GM21381 (cell line): ENCODE data around the gene CTAG2.
"Not testable (repeated sequence)": the region's sequence is repeated elsewhere in the genome, so short reads cannot be mapped to it uniquely, and the experiment has no call there.

Source experiments
- ATAC-seq: cut with Tn5 transposase; IDR thresholded peaks from one replicate; pipeline ENCODE4 v1.9.1; 2021; ENCODE audit warnings: mild to moderate bottlenecking, moderate library complexity; ENCODE audit not compliant: unreplicated experiment

Gene CTAG2

DNA sequence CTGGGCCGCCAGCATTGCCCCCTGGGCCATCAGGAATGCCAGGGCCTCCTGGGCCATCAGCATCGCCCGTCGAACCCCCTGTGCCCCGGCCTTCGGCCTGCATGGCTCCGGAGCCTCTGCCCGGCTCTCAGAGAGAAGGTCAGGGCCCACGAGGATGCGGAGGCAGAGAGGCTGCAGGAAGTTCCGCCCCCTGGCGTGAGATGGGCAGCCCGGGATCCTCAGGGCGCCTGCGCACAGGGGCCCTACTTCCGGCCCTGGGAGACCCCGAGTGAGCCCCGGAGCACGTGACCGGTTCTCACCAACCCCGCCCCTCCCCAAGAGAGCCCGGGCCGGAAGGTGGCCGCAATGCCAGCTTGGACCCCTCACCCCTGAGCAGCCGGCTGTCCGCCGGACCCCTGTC lies at the start of gene CTAG2:
Gene CTAG2 (minus strand): TSS at position 167 of the 400 bp plus-strand sequence. CDS start 64 bp downstream, at position 103.
- ATAC-seq = not testable (repeated sequence)

DNA sequence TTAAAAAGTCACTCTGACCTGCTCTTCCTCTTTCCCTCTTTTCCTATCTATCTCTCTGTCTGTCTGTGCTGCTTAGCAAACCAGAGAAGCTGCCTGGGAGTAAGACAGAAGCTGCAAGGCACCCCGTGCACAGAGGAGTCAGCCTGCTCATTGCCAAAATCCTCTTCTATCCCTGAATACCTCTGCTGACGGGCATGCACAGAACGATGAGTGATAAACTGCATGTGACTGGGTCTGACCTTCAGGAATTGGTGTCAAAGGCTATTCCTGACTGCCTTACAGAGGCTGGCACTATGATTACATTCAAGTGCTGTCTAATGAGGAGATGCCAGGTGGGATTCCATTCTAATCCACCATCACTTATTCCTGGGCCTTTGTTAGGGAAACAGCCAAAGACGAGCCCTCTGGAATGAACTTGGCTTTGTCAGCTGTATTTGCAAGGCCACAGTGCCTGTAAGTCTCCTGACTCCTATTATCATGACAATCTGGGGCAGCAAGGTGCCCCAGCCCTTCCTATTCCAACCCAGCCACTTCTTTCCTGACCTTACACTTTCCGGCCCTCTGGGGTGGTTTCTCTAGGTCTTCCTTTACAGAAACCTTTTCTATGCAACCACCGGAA lies 45.4 kb upstream of the CTAG2 start:
- ATAC-seq = no peak

DNA sequence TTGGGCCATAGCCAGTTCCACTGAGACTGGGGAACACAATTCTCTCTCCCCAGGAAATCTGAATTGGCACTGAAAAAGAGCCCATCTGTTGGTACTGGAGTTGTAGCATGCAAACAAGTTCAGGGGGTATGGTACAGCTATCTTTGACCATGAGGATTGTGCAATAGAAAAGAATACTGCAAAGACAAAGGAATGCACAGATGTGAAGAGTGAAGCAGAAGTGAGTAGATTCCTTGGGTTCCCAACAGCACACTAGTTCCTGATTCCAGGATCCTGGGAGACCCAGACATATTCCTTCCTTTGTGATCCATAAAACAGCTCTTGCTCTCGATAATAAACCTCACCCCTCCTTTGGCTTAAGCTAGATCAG lies 43.3 kb upstream of the CTAG2 start:
- no peak for ATAC-seq

GRCh38 chrX:154695911-154696675 lies 42.7 kb upstream of the CTAG2 start:
- no peak for ATAC-seq

- no peak for ATAC-seq
Measured at GRCh38 chrX:154693394-154693793, 40.0 kb upstream of the CTAG2 start.

DNA sequence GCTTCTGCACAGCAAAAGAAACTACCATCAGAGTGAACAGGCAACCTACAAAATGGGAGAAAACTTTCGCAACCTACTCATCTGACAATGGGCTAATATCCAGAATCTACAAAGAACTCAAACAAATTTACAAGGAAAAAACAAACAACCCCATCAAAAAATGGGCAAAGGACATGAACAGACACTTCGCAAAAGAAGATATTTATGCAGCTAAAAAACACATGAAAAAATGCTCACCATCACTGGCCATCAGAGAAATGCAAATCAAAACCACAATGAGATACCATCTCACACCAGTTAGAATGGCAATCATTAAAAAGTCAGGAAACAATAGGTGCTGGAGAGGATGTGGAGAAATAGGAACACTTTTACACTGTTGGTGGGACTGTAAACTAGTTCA lies 37.1 kb upstream of the CTAG2 start:
- ATAC-seq = not testable (repeated sequence)

DNA sequence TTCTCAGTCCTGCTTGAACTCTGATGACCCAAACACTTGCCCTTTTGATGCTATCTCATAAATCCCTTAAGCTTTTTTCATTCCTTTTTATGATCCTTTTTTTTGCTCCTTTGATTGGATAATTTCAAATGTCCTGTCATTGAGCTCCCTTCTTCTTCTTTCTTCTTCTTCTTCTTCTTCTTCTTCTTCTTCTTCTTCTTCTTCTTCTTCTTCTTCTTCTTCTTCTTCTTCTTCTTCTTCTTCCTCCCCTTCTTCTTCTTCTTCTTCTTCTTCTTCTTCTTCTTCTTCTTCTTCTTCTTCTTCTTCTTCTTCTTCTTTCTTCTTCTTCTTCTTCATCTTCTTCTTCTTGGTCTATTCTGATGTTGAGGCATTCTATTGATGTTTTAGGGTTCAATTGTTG lies 18.7 kb upstream of the CTAG2 start:
- ATAC-seq = not testable (repeated sequence)

DNA sequence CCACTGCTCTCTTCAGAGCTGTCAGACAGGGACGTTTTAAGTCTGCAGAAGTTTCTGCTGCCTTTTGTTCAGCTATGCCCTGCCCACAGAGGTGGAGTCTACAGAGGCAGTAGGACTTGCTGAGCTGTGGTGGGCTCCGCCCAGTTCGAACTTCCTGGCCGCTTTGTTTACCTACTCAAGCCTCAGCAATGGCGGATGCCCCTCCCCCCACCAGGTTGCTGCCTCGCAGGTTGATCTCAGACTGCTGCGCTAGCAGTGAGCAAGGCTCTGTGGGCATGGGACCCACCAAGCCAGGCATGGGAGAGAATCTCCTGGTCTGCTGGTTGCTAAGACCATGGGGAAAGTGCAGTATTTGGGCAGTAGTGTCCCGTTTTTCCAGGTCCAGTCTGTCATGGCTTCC lies 17.5 kb upstream of the CTAG2 start:
- ATAC-seq = not testable (repeated sequence)

DNA sequence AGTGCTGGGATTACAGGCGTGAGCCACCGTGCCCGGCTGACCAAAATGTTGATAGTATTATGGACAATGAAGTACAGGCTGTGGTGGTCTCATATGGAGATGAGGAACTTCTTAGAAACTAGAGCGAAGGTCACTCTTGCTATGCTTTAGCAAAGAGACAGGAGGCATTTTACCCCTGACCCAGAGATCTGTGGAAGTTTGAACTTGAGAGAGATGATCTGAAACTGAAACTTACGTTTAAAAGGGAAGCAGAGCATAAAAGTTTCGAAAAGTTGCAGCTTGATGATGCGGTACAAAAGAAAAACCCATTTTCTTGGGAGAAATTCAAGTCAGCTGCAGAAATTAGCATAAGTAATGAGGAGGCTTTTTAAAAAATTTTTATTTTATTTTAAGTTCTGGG lies 8.5 kb upstream of the CTAG2 start:
- ATAC-seq = no peak

- no peak for ATAC-seq
Measured at GRCh38 chrX:154661170-154661569, 7.8 kb upstream of the CTAG2 start.

GRCh38 chrX:154660541-154660940 lies 7.2 kb upstream of the CTAG2 start:
- ATAC-seq = no peak

GRCh38 chrX:154658957-154659356 lies 5.6 kb upstream of the CTAG2 start:
- no peak for ATAC-seq

- ATAC-seq = no peak
Measured at GRCh38 chrX:154658187-154658586, 4.8 kb upstream of the CTAG2 start.

DNA sequence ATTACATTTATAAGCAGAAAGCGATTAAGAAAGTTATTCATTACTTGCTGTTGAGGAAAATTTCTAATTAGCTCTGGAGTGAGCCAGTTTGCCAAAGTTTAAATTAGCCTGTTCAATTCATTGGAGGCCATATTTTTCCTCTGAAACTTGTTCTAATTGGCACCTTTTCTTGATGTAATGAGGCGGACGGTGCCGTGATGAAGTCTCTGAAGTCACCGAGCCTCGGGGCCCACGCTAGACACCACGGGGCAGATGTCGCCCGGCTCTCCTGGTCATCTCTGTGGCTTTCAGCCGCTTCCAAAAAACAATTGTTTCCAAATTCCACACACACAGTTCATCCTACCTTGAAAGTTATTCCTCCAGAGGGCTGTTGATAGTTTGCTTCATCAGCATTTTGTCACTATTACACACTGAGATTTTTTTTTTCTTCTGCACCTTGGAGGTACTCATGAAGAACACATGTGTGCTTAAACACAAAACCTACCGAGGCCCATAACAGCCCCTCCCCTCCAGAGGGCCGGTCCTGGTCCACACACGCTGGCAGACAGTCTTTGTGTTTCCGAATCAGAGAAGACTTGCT lies 3.9 kb upstream of the CTAG2 start:
- no peak for ATAC-seq

GRCh38 chrX:154655786-154656185 lies 2.4 kb upstream of the CTAG2 start:
- ATAC-seq = no peak

GRCh38 chrX:154655346-154655745 lies 2.0 kb upstream of the CTAG2 start:
- ATAC-seq = no peak

- no peak for ATAC-seq
Measured at GRCh38 chrX:154654925-154655324, 1.5 kb upstream of the CTAG2 start.

DNA sequence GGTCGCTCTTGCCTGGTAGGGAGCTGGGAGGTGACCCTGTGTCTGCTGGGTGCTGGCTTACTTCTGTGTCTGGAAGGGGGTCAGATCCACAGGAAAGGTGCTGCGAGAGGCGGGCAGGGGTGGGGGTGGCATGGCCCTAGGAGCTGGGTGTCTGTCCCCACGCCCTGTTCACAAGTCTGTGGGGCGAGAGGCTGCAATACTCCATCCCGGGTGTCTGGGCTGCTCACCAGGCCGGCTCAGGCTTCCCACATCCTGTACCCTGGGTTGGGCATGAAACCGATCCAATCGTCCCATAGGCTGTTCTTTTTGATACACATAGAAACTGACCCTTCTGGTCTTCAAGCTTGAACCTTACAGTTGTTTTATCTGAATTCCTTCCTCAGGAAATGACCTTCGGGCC lies 993 bp upstream of the CTAG2 start:
- no peak for ATAC-seq

GRCh38 chrX:154653048-154653401 lies 354 bp downstream of the CTAG2 start:
- ATAC-seq = no peak

- no peak for ATAC-seq
Measured at GRCh38 chrX:154652311-154653047, 900 bp downstream of the CTAG2 start.

- ATAC-seq = no peak
Measured at GRCh38 chrX:154650221-154650510, 3.2 kb downstream of the CTAG2 start.
